ENCODE results near the gene TRIM2. TPM values are rescaled to one million over a fixed set of nuclear protein-coding genes. Genes with fewer than 3 reads are reported as not detected.
A peak's percentile ranks its signal among the peaks of the same experiment; 100 is the strongest.

The TRIM2 gene
- total RNA-seq, 4 donors from 2014 or later: 146 to 229 (median 192) TPM

GRCh38 chr4:153177841-153178240, 26.4 kb upstream of the TRIM2 start:
- no peak for TF ChIP-seq POLR2A (IDR thresholded peaks at IDR 0.05)
- TF ChIP-seq CTCF (IDR thresholded peaks at IDR 0.05): no peak

GRCh38 chr4:153179100-153179499, 25.1 kb upstream of the TRIM2 start:
- Histone ChIP-seq H3K27ac (no peak overlapping the region), H3K4me1 (peaks cover 5 to 6% of the 10 kb centered on the region in 2 donors), H3K27me3 (no peaks in the 10 kb centered on the region), H3K9me3 (no peaks in the 10 kb centered on the region), H3K36me3 (no peaks in the 10 kb centered on the region), H3K4me3 (replicated peaks in 1 of 3) (no peak overlapping the region)
- intact Hi-C loops (cut with DNase I): no loop called here
- TF ChIP-seq POLR2A (IDR thresholded peaks at IDR 0.05): no peak
- no peak for TF ChIP-seq CTCF (IDR thresholded peaks at IDR 0.05)
- DNase-seq: no peak

More at GRCh38 chr4:153177841-153178240, 26.4 kb upstream of the TRIM2 start:
- Histone ChIP-seq H3K27me3 (no peaks in the 10 kb centered on the region), H3K27ac (peak overlapping the region in 1 of 3 donors; percentile 44), H3K4me1 (peaks cover 5 to 6% of the 10 kb centered on the region in 2 donors), H3K36me3 (no peaks in the 10 kb centered on the region), H3K4me3 (replicated peaks in 1 of 3) (no peak overlapping the region), H3K9me3 (no peaks in the 10 kb centered on the region)
- no peak for DNase-seq
- intact Hi-C loops (cut with DNase I): no loop called here
- WGBS, 2 donors: 69 to 71% methylated on average over 6 to 7 of the region's 7 CpGs

GRCh38 chr4:153181293-153181692, 22.9 kb upstream of the TRIM2 start:
- 91 to 98% methylated on average over 2 to 6 of the region's 6 CpGs for WGBS, 2 donors
- DNase-seq: no peak
- H3K36me3 ChIP-seq: no peaks in the 10 kb centered on the region

GRCh38 chr4:153181700-153182099, 22.5 kb upstream of the TRIM2 start:
- Histone ChIP-seq H3K36me3 (no peaks in the 10 kb centered on the region), H3K4me3 (replicated peaks in 1 of 3) (no peak overlapping the region), H3K27me3 (no peaks in the 10 kb centered on the region), H3K4me1 (peaks cover 5 to 6% of the 10 kb centered on the region in 2 donors), H3K9me3 (no peaks in the 10 kb centered on the region), H3K27ac (no peak overlapping the region)
- intact Hi-C loops (cut with DNase I): no loop called here
- WGBS, 2 donors: 85 to 93% methylated on average over 3 to 6 of the region's 6 CpGs
- DNase-seq: no peak
- TF ChIP-seq CTCF (IDR thresholded peaks at IDR 0.05): no peak
- TF ChIP-seq POLR2A (IDR thresholded peaks at IDR 0.05): no peak

More at GRCh38 chr4:153181293-153181692, 22.9 kb upstream of the TRIM2 start:
- Histone ChIP-seq H3K27me3 (no peaks in the 10 kb centered on the region), H3K4me1 (peaks cover 5 to 6% of the 10 kb centered on the region in 2 donors), H3K9me3 (no peaks in the 10 kb centered on the region), H3K27ac (no peak overlapping the region), H3K4me3 (replicated peaks in 1 of 3) (no peak overlapping the region)
- intact Hi-C loops (cut with DNase I): no loop called here
- TF ChIP-seq POLR2A (IDR thresholded peaks at IDR 0.05) (no peak), CTCF (IDR thresholded peaks at IDR 0.05) (no peak)

GRCh38 chr4:153183146-153183545, 21.1 kb upstream of the TRIM2 start:
- peaks cover under 1 to 2% of the 10 kb centered on the region in 2 donors for H3K4me1 ChIP-seq
- no peaks in the 10 kb centered on the region for H3K9me3 ChIP-seq
- H3K4me3 ChIP-seq (replicated peaks in 1 of 3): no peak overlapping the region
- no peaks in the 10 kb centered on the region for H3K27me3 ChIP-seq
- WGBS, 2 donors: 59 to 76% methylated on average over 4 of the region's 4 CpGs
- DNase-seq: no peak
- no peak for TF ChIP-seq POLR2A (IDR thresholded peaks at IDR 0.05)
- no peak for TF ChIP-seq CTCF (IDR thresholded peaks at IDR 0.05)
- H3K36me3 ChIP-seq: no peaks in the 10 kb centered on the region
- no peak overlapping the region for H3K27ac ChIP-seq
- intact Hi-C loops (cut with DNase I): no loop called here

All from thyroid gland (tissue), 4 donors.